GM12878 (cell line): Measurements from ENCODE around the gene CACNB3. TPM values are rescaled to one million over a fixed set of nuclear protein-coding genes. Genes with fewer than 3 reads are reported as not detected.
A peak's percentile ranks its signal among the peaks of the same experiment; 100 is the strongest.

Source experiments
- ATF2 ChIP-seq: IDR thresholded peaks from 2 replicates; pipeline ENCODE4 v1.6.1; 2012; ENCODE audit warnings: low read length, inconsistent platforms
- BCL3 ChIP-seq: IDR thresholded peaks from 2 replicates; pipeline ENCODE4 v1.6.1; 2011; ENCODE audit warnings: borderline replicate concordance, low read depth, mild to moderate bottlenecking, moderate library complexity, low read length; ENCODE audit not compliant: insufficient read depth, poor library complexity, severe bottlenecking
- E4F1 ChIP-seq: fragments of 450-650 bp; IDR thresholded peaks from 2 replicates; pipeline ENCODE4 v1.6.1; 2018; ENCODE audit warnings: borderline replicate concordance, mild to moderate bottlenecking; ENCODE audit not compliant: partially characterized antibody
- ETV6 ChIP-seq, 2 experiments: fragments of 450-650 bp in 1 of 2; IDR thresholded peaks in 1 of 2; conservative IDR thresholded peaks in 1 of 2; 2 replicates each; pipeline ENCODE4 v1.6.1; 2014; ENCODE audit warnings: antibody characterized with exemption in 1 of 2, borderline replicate concordance in 1 of 2, low read depth in 1 of 2, mild to moderate bottlenecking in 1 of 2, moderate library complexity in 1 of 2
- IKZF2 ChIP-seq, 2 experiments: fragments of 450-650 bp; IDR thresholded peaks; 2 replicates each; pipeline ENCODE4 v1.6.1; 2017; ENCODE audit warnings: mild to moderate bottlenecking in 2 of 2, moderate library complexity in 2 of 2
- MEF2B ChIP-seq: fragments of 450-650 bp; IDR thresholded peaks from 2 replicates; pipeline ENCODE4 v1.6.1; 2018; ENCODE audit warnings: mild to moderate bottlenecking, moderate library complexity; ENCODE audit not compliant: partially characterized antibody, poor library complexity, severe bottlenecking
- NFYB ChIP-seq: IDR thresholded peaks from 2 replicates; pipeline ENCODE4 v1.6.1; 2011; ENCODE audit warnings: low read depth, mild to moderate bottlenecking, low read length, improper control_type of control experiment, moderate library complexity; ENCODE audit not compliant: insufficient read depth
- PAX5 ChIP-seq: IDR thresholded peaks from 2 replicates; pipeline ENCODE4 v1.6.1; 2011; ENCODE audit warnings: low read depth, low read length, borderline replicate concordance
- RELB ChIP-seq: fragments of 450-650 bp; IDR thresholded peaks from 2 replicates; pipeline ENCODE4 v1.6.1; 2017; ENCODE audit warnings: low read depth, mild to moderate bottlenecking, moderate library complexity
- SKIL ChIP-seq: fragments of 450-650 bp; IDR thresholded peaks from 2 replicates; pipeline ENCODE4 v1.6.1; 2017; ENCODE audit warnings: mild to moderate bottlenecking, low read depth, inconsistent platforms; ENCODE audit not compliant: poor library complexity, severe bottlenecking
- TCF3 ChIP-seq: IDR thresholded peaks from 2 replicates; pipeline ENCODE4 v1.6.1; 2012; ENCODE audit warnings: low read depth, mild to moderate bottlenecking, low read length, borderline replicate concordance; ENCODE audit not compliant: insufficient read depth
- ZBTB40 ChIP-seq: fragments of 450-650 bp; IDR thresholded peaks from 2 replicates; pipeline ENCODE4 v1.6.1; 2016; ENCODE audit warnings: mild to moderate bottlenecking, moderate library complexity, borderline replicate concordance
- polyA plus RNA-seq, 11 experiments: library from polyadenylated mRNA; depleted of rRNA in 4 of 11; unstranded in 6 of 11; stranded (reverse) in 5 of 11; fragments of >200 nt; fragmentation: Nextera tagmentation in 4 of 11; fragmentation: Illumina TruSeq in 1 of 11; extraction: Ambion mirVana in 4 of 11; extraction: Trizol in 1 of 11; gene quantifications; 1 replicate in 1 of 11; 2 replicates in 10 of 11; pipeline versions ENCODE4 v1.2.1 to v1.2.3, GENCODE V29; 2011 to 2016; ENCODE audit warnings: inconsistent platforms in 2 of 11, missing spikeins in 2 of 11, low read depth in 1 of 11
- total RNA-seq, 4 experiments: library from RNA; depleted of rRNA in 3 of 4; stranded (reverse); fragments of >200 nt in 3 of 4; fragmentation: Illumina TruSeq in 1 of 4; extraction: Trizol in 1 of 4; gene quantifications; 2 replicates each; pipeline versions ENCODE4 v1.2.1 to v1.2.3, GENCODE V29; 2013 to 2021

CACNB3 gene
- total and polyA plus RNA-seq, 10 of the 15 experiments (the other 5 are each of a cell fraction or from before 2014, with no cell fraction given): 0.78 to 5.0 (median 1.7) TPM

- TF ChIP-seq ZBTB40 (peak; percentile 62; the same call in 1 of the 2 replicates), ATF2 (peak; percentile 33; the same call in 1 of the 2 replicates), PAX5 (no peak), IKZF2 (IDR thresholded peaks at IDR 0.05) (peak; percentile 78 to 86), NFYB (no peak), BCL3 (peak; percentile 19), ETV6 (conservative IDR thresholded peaks at IDR 0.05 in 1 of 2, IDR thresholded peaks at IDR 0.05 in 1 of 2; ENCODE audit: borderline replicate concordance in 1 of 2, low read depth in 1 of 2) (peak in 1 of 2 experiments; percentile 34; a peak in 2 of 4 replicates), MEF2B (no peak), TCF3 (0 out of 2 replicates have a peak, but pooled peaks have one; percentile 19), E4F1 (peak; percentile 37), SKIL (peak; percentile 39), RELB (peak; percentile 72)
These were observed 47.9 kb downstream of the CACNB3 start (continued) for GRCh38 chr12:48866052-48866711.
